ENCODE measurements around the gene TFDP2. TPM values are rescaled to one million over a fixed set of nuclear protein-coding genes. Genes with fewer than 3 reads are reported as not detected.

Gene TFDP2
- total and polyA plus RNA-seq, 2 donors (not counting 1 experiment from before 2014, with no cell fraction given), result 5.5 to 31.7 TPM

DNA sequence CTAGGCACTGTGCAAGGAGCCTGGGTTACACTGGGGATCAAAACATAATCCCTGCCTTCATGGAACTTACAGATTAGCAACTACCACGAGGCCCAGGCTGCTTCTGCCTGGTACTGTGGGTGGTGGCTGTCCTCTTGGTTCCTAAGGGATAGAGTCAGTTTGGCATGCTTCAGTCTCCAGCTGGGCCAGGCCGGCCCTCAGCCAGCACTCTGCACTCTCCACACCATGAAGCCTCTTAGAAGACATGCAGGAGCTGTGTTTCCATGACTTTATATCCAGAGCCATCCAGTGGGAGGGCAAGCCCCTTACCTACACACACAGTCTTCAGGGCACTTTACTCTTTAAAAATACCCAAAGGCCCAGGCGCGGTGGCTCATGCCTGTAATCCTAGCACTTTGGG lies 218.5 kb downstream of the TFDP2 start:
- DNase-seq (no peak), ATAC-seq (ENCODE audit: low read depth) (no peak)
- TF ChIP-seq, protein P1, sequence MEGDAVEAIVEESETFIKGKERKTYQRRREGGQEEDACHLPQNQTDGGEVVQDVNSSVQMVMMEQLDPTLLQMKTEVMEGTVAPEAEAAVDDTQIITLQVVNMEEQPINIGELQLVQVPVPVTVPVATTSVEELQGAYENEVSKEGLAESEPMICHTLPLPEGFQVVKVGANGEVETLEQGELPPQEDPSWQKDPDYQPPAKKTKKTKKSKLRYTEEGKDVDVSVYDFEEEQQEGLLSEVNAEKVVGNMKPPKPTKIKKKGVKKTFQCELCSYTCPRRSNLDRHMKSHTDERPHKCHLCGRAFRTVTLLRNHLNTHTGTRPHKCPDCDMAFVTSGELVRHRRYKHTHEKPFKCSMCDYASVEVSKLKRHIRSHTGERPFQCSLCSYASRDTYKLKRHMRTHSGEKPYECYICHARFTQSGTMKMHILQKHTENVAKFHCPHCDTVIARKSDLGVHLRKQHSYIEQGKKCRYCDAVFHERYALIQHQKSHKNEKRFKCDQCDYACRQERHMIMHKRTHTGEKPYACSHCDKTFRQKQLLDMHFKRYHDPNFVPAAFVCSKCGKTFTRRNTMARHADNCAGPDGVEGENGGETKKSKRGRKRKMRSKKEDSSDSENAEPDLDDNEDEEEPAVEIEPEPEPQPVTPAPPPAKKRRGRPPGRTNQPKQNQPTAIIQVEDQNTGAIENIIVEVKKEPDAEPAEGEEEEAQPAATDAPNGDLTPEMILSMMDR (IDR thresholded peaks at IDR 0.05), result no peak
- TF ChIP-seq EZH2 (IDR thresholded peaks at IDR 0.05; ENCODE audit: borderline replicate concordance, insufficient read depth, low read depth, low read length, poor library complexity, severe bottlenecking), result no peak
- H3K27me3 ChIP-seq (replicated peaks in 1 of 4; ENCODE audit: control extremely low read depth in 1 of 4, control insufficient read depth in 3 of 4, insufficient read depth in 4 of 4, low read length in 3 of 4), result no peaks in the 10 kb centered on the region
- no peak overlapping the region for H3K4me2 ChIP-seq (replicated peaks; ENCODE audit: low read depth, low read length, poor library complexity, severe bottlenecking)
- 94% methylated on average over 3 of the region's 4 CpGs for WGBS (ENCODE audit: insufficient coverage)
- no peaks in the 10 kb centered on the region for H4K20me1 ChIP-seq (ENCODE audit: control insufficient read depth, insufficient read depth, low read length, poor library complexity, severe bottlenecking)
- ChIA-PET CTCF (no interaction called here), POLR2A (no interaction called here)
- no peak overlapping the region for H3K9ac ChIP-seq (ENCODE audit: low read length)
- peaks cover 0 to 3% of the 10 kb centered on the region in 2 experiments for H3K36me3 ChIP-seq (replicated peaks in 1 of 2; ENCODE audit: control extremely low read depth in 1 of 2, control insufficient read depth in 1 of 2, extremely low read depth in 1 of 2, insufficient read depth in 2 of 2, low read length in 1 of 2)
- no peaks in the 10 kb centered on the region for H3K4me1 Mint-ChIP-seq
- intact Hi-C loops (cut with micrococcal nuclease), result no loop called here
- H3K4me3 Mint-ChIP-seq, result no peak overlapping the region
- no peaks in the 10 kb centered on the region for H3K27me3 Mint-ChIP-seq
- peaks cover 0 to 3% (median 0%) of the 10 kb centered on the region in 3 donors for H3K9me3 ChIP-seq (ENCODE audit: control extremely low read depth in 1 of 3, control insufficient read depth in 2 of 3, insufficient read depth in 1 of 3, low read length in 2 of 3)
- no peak overlapping the region for H3K4me3 ChIP-seq (ENCODE audit: control extremely low read depth in 1 of 5, extremely low read depth in 1 of 5, insufficient read depth in 1 of 5, low read depth in 2 of 5, low read length in 4 of 5)
- H2AFZ ChIP-seq (ENCODE audit: insufficient read depth, low read depth, low read length, poor library complexity, severe bottlenecking), result no peak overlapping the region
- H3K27ac Mint-ChIP-seq, result no peak overlapping the region
- no peaks in the 10 kb centered on the region for H3K79me2 ChIP-seq (ENCODE audit: control insufficient read depth, insufficient read depth, low read length)
- H3K9me3 Mint-ChIP-seq (ENCODE audit: insufficient read depth), result no peaks in the 10 kb centered on the region
- no peak overlapping the region for H3K27ac ChIP-seq (ENCODE audit: low read length in 2 of 2)
- H3K4me1 ChIP-seq (ENCODE audit: control insufficient read depth in 2 of 2, insufficient read depth in 2 of 2, low read length in 2 of 2), result no peaks in the 10 kb centered on the region

DNA sequence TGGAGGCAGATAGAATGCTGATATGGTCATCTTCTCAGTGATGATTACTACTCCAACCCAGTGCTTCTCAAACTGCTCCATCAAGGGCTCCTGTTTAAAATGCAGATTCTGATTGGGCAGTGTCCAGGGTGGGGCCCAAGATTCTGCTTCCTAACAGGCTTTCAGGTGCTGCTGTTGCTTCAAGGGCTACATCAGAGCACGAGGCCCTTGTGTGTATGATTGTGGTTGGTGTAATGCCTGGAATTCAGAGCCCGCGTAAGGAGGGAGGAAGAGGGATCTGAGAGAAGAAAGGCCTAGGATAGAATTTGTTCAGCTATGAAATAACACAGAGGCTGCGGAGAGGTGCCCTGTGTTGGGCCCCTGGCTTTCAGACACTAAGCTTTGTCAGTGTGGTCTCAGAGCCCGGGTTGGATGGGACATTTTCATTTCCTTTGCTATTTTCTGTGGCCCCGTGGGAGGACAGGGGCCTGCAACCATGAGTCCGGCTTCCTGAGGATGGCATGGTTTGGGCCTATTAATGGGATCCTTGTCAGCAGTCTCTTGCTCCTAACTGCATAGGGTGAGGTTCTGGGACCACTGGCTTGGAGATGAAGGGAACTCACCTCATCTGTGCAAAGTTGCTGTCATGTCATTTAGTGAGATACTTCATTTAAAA lies 219.9 kb downstream of the TFDP2 start:
- Histone ChIP-seq H3K27me3 (replicated peaks in 1 of 4; ENCODE audit: control extremely low read depth in 1 of 4, control insufficient read depth in 3 of 4, insufficient read depth in 4 of 4, low read length in 3 of 4) (no peaks in the 10 kb centered on the region), H3K27ac (ENCODE audit: low read length in 2 of 2) (no peak overlapping the region), H3K4me3 (ENCODE audit: control extremely low read depth in 1 of 5, extremely low read depth in 1 of 5, insufficient read depth in 1 of 5, low read depth in 2 of 5, low read length in 4 of 5) (no peak overlapping the region), H3K9ac (ENCODE audit: low read length) (no peak overlapping the region), H3K4me2 (replicated peaks; ENCODE audit: low read depth, low read length, poor library complexity, severe bottlenecking) (no peak overlapping the region), H3K4me1 (ENCODE audit: control insufficient read depth in 2 of 2, insufficient read depth in 2 of 2, low read length in 2 of 2) (no peaks in the 10 kb centered on the region), H3K9me3 (ENCODE audit: control extremely low read depth in 1 of 3, control insufficient read depth in 2 of 3, insufficient read depth in 1 of 3, low read length in 2 of 3) (peaks cover 0 to 3% (median 0%) of the 10 kb centered on the region in 3 donors), H3K36me3 (replicated peaks in 1 of 2; ENCODE audit: control extremely low read depth in 1 of 2, control insufficient read depth in 1 of 2, extremely low read depth in 1 of 2, insufficient read depth in 2 of 2, low read length in 1 of 2) (peaks cover 0 to 5% of the 10 kb centered on the region in 2 experiments), H2AFZ (ENCODE audit: insufficient read depth, low read depth, low read length, poor library complexity, severe bottlenecking) (no peak overlapping the region), H3K79me2 (ENCODE audit: control insufficient read depth, insufficient read depth, low read length) (no peaks in the 10 kb centered on the region), H4K20me1 (ENCODE audit: control insufficient read depth, insufficient read depth, low read length, poor library complexity, severe bottlenecking) (no peaks in the 10 kb centered on the region)
- Mint-ChIP-seq H3K4me3 (no peak overlapping the region), H3K9me3 (ENCODE audit: insufficient read depth) (no peaks in the 10 kb centered on the region), H3K27ac (no peak overlapping the region), H3K27me3 (no peaks in the 10 kb centered on the region), H3K4me1 (no peaks in the 10 kb centered on the region)
- ChIA-PET CTCF (interaction anchor here (0.5 kb wide), 1 partner anchor 9 kb away, joined by 3 read pairs; no protein-coding TSS in a partner anchor), POLR2A (no interaction called here)
- DNase-seq (no peak), ATAC-seq (ENCODE audit: low read depth) (no peak)
- TF ChIP-seq, protein P1 (IDR thresholded peaks at IDR 0.05), result no peak
- TF ChIP-seq EZH2 (IDR thresholded peaks at IDR 0.05; ENCODE audit: borderline replicate concordance, insufficient read depth, low read depth, low read length, poor library complexity, severe bottlenecking), result no peak
- intact Hi-C loops (cut with micrococcal nuclease), result no loop called here
- WGBS (ENCODE audit: insufficient coverage), result 87% methylated on average over 7 of the region's 7 CpGs
